Natural killer cell (primary cell): ENCODE measurements around the gene PKNOX1. TPM values are rescaled to one million over a fixed set of nuclear protein-coding genes. Genes with fewer than 3 reads are reported as not detected.

Source experiments
- ATAC-seq, 3 donors: fragments of 150-1000 bp in 2 of 3; fragments of 200-7000 bp in 1 of 3; cut with Tn5 transposase; 1 replicate in 1 of 3; 2 replicates in 2 of 3; pipeline ENCODE4 v1.10.0; 2021; ENCODE audit warnings: mild to moderate bottlenecking in 2 of 3, moderate library complexity in 2 of 3
- DNase-seq, 2 donors: peaks; one replicate each; pipeline versions ENCODE4 v3.0.0 to v3.0.0-alpha.2; 2013 to 2021; ENCODE audit warnings: mixed read lengths in 1 of 2
- H3K27ac ChIP-seq: one replicate; pipeline ENCODE4 v1.5.1; 2013; ENCODE audit warnings: mild to moderate bottlenecking, low read length
- H3K27me3 ChIP-seq: one replicate; pipeline ENCODE4 v1.6.1; 2013; ENCODE audit warnings: low read length; ENCODE audit not compliant: control insufficient read depth, insufficient read depth
- H3K36me3 ChIP-seq: one replicate; pipeline ENCODE4 v1.6.1; 2013; ENCODE audit warnings: low read length; ENCODE audit not compliant: control insufficient read depth, insufficient read depth
- H3K4me1 ChIP-seq: one replicate; pipeline ENCODE4 v1.6.1; 2013; ENCODE audit warnings: low read length; ENCODE audit not compliant: control insufficient read depth, insufficient read depth
- H3K4me3 ChIP-seq: one replicate; pipeline ENCODE4 v1.5.1; 2013; ENCODE audit warnings: low read length
- H3K9me3 ChIP-seq: one replicate; pipeline ENCODE4 v1.6.1; 2013; ENCODE audit warnings: low read length; ENCODE audit not compliant: control insufficient read depth, insufficient read depth
- H3K27ac Mint-ChIP-seq, 2 donors: one replicate each; pipeline ENCODE4 v1.8.0; 2022; ENCODE audit warnings: mild to moderate bottlenecking in 2 of 2, mixed read lengths in 2 of 2, moderate library complexity in 1 of 2
- H3K27me3 Mint-ChIP-seq, 2 donors: one replicate each; pipeline ENCODE4 v1.8.0; 2022; ENCODE audit warnings: low read depth in 2 of 2, mixed read lengths in 2 of 2
- H3K36me3 Mint-ChIP-seq: one replicate; pipeline ENCODE4 v1.8.0; 2022; ENCODE audit warnings: mixed read lengths
- H3K4me1 Mint-ChIP-seq, 2 donors: one replicate each; pipeline ENCODE4 v1.8.0; 2022; ENCODE audit warnings: mixed read lengths in 2 of 2
- H3K4me3 Mint-ChIP-seq: one replicate; pipeline ENCODE4 v1.8.0; 2022; ENCODE audit warnings: mild to moderate bottlenecking, moderate library complexity, mixed read lengths
- H3K9me3 Mint-ChIP-seq, 2 donors: one replicate each; pipeline ENCODE4 v1.8.0; 2022; ENCODE audit warnings: mixed read lengths in 2 of 2
- CTCF ChIP-seq: fragments of 200-600 bp; IDR thresholded peaks from one replicate; pipeline ENCODE4 v1.8.0; 2022; ENCODE audit warnings: antibody characterized with exemption
- WGBS: methylation state at CpG from one replicate; pipeline ENCODE4 v1.1.7; 2013; ENCODE audit warnings: missing lambda C conversion rate; ENCODE audit not compliant: insufficient coverage; 5-methylcytosine and 5-hydroxymethylcytosine counted together
- intact Hi-C: fragments of 100-400 bp; cut with micrococcal nuclease; formaldehyde crosslinking; loops from one replicate; pipeline ENCODE4 v1.14.2; 2022
- total RNA-seq, 4 donors: library from RNA; stranded (reverse); fragments of 120-200 nt in 1 of 4; gene quantifications; one replicate each; pipeline versions ENCODE4 v1.2.3 to v1.2.4, GENCODE V29; 2013 to 2022

Gene PKNOX1
- total RNA-seq, 3 donors from 2014 or later (not counting 1 experiment from before 2014, with no cell fraction given): 19.1 to 25.5 (median 21.5) TPM

- Mint-ChIP-seq H3K27me3 (no peaks in the 10 kb centered on the region), H3K4me3 (peak overlapping the region; percentile 79), H3K9me3 (no peaks in the 10 kb centered on the region), H3K4me1 (peaks cover 22 to 35% of the 10 kb centered on the region in 2 donors), H3K27ac (peak overlapping the region; percentile 64 to 74), H3K36me3 (no peaks in the 10 kb centered on the region)
- H3K27me3 ChIP-seq: no peaks in the 10 kb centered on the region
- peak; percentile 43 to 58 (median 47) for ATAC-seq
- peaks cover 8% of the 10 kb centered on the region for H3K4me1 ChIP-seq
- no peak overlapping the region for H3K4me3 ChIP-seq
- no peaks in the 10 kb centered on the region for H3K9me3 ChIP-seq
- H3K27ac ChIP-seq: no peak overlapping the region
- intact Hi-C loops: no loop called here
- no peaks in the 10 kb centered on the region for H3K36me3 ChIP-seq
- DNase-seq: no peak
- 77% methylated on average over 10 of the region's 10 CpGs for WGBS
- no peak for TF ChIP-seq CTCF
These were observed 6.2 kb downstream of the PKNOX1 start for GRCh38 chr21:42980312-42981213.

DNA sequence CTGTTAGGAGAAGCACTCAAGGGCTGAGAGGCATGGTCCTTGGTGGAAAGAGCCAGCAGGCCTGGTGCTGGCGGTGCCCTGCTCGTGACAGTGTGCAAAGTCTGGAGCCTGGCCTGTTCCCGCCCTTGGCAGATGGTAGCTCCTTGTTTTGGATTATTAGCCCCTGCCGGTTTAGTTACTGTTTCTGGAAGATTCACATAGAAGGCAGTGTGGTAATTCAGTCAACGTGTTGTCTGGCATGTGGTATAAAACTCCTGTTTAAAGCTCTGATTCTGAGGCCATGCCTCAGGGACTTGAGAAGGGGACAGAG, 6.8 kb downstream of the PKNOX1 start:
- ATAC-seq: no peak
- Histone ChIP-seq H3K4me1 (peaks cover 6% of the 10 kb centered on the region), H3K27ac (no peak overlapping the region), H3K9me3 (no peaks in the 10 kb centered on the region), H3K4me3 (no peak overlapping the region), H3K36me3 (no peaks in the 10 kb centered on the region), H3K27me3 (no peaks in the 10 kb centered on the region)
- Mint-ChIP-seq H3K36me3 (no peaks in the 10 kb centered on the region), H3K4me3 (no peak overlapping the region), H3K4me1 (peaks cover 22 to 30% of the 10 kb centered on the region in 2 donors), H3K27ac (peak overlapping the region; percentile 64 to 74), H3K27me3 (no peaks in the 10 kb centered on the region), H3K9me3 (no peaks in the 10 kb centered on the region)
- no peak for TF ChIP-seq CTCF
- no peak for DNase-seq
- WGBS: 91% methylated on average over 5 of the region's 5 CpGs
- intact Hi-C loops: no loop called here

GRCh38 chr21:42981862-42982261, 7.5 kb downstream of the PKNOX1 start:
- H3K9me3 Mint-ChIP-seq: no peaks in the 10 kb centered on the region
- TF ChIP-seq CTCF: no peak
- ATAC-seq (peak in 1 of 3 donors; percentile 35), DNase-seq (no peak)
- H3K27ac Mint-ChIP-seq: no peak overlapping the region
- peaks cover 19 to 31% of the 10 kb centered on the region in 2 donors for H3K4me1 Mint-ChIP-seq
- Histone ChIP-seq H3K27ac (no peak overlapping the region), H3K9me3 (no peaks in the 10 kb centered on the region), H3K36me3 (no peaks in the 10 kb centered on the region), H3K27me3 (no peaks in the 10 kb centered on the region), H3K4me3 (no peak overlapping the region), H3K4me1 (peaks cover 6% of the 10 kb centered on the region)
- WGBS: 100% methylated on average over 2 of the region's 4 CpGs
- H3K4me3 Mint-ChIP-seq: no peak overlapping the region
- no peaks in the 10 kb centered on the region for H3K27me3 Mint-ChIP-seq
- H3K36me3 Mint-ChIP-seq: no peaks in the 10 kb centered on the region
- intact Hi-C loops: no loop called here

DNA sequence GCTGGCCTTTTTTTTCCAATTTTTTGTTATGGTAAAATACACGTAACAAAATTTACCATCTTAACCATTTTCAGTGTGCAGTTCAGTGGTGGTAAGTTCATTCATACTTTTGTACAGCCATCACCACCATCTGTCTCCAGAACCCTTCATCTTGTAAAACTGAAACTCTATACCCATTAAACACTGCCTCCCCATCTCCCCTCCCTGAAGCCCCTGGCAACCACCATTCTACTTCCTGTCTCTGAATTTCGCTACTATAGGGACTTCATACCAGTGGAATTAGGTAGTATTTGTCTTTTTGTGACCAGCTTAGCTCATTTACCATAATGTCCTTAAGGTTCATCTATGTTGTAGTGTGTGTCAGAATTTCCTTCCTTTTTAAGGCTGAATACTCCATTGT, 8.7 kb downstream of the PKNOX1 start:
- Histone ChIP-seq H3K27ac (no peak overlapping the region), H3K27me3 (no peaks in the 10 kb centered on the region), H3K4me1 (peaks cover 6% of the 10 kb centered on the region), H3K4me3 (no peak overlapping the region), H3K36me3 (no peaks in the 10 kb centered on the region), H3K9me3 (no peaks in the 10 kb centered on the region)
- 80% methylated on average over 1 of the region's 2 CpGs for WGBS
- Mint-ChIP-seq H3K36me3 (no peaks in the 10 kb centered on the region), H3K4me3 (no peak overlapping the region), H3K4me1 (peaks cover 17 to 29% of the 10 kb centered on the region in 2 donors), H3K9me3 (no peaks in the 10 kb centered on the region), H3K27me3 (no peaks in the 10 kb centered on the region), H3K27ac (peak overlapping the region in 1 of 2 donors; percentile 6)
- no peak for ATAC-seq
- intact Hi-C loops: no loop called here
- DNase-seq: no peak
- TF ChIP-seq CTCF: no peak
